HG03097 (cell line): ENCODE measurements around the gene G3BP1.
"Not testable (repeated sequence)": the region's sequence is repeated elsewhere in the genome, so short reads cannot be mapped to it uniquely, and the experiment has no call there.

ENCODE experiments used
- ATAC-seq: cut with Tn5 transposase; IDR thresholded peaks from one replicate; pipeline ENCODE4 v1.9.1; 2021; ENCODE audit not compliant: unreplicated experiment, low FRiP score

Gene G3BP1

DNA sequence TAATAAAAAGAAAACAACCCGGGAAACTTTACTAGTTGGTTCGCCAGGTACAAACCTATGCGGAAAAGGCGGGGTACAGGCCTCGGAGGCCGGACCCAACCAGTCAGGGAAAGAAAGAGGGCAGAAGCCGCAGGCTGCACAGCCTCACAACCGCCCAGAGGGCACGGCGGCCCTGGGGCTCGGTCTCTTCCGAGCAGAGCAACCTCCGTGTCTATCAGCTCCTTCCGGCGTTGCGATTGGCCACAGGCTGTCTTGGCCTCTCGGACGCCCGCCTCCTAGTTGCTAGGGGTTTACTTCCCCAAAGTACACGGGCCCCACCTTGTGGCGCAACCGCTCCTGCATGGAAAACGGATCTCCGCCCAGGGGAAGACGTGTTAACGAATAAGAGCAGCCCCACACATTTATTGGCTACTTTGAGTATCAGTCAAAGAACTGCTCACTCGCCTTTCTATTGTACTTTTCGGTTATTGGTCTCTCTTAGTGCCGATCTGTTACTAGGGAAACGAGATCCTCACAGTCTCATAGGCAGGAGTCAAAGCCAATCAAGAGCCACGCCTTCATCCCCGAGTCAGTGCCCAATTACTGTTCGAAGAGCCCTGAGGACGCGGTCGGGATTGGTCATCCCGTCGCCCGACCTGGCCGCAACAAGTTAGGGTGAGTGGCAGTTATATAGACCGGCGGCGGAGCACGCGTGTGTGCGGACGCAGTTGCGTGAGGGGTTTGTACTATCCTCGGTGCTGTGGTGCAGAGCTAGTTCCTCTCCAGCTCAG is at the start of gene G3BP1:
Gene G3BP1, plus strand, starts transcription at position 696 of the 770 bp plus-strand sequence. CDS start 14,667 bp downstream, outside the sequence.
- peak; percentile 87 for ATAC-seq

DNA sequence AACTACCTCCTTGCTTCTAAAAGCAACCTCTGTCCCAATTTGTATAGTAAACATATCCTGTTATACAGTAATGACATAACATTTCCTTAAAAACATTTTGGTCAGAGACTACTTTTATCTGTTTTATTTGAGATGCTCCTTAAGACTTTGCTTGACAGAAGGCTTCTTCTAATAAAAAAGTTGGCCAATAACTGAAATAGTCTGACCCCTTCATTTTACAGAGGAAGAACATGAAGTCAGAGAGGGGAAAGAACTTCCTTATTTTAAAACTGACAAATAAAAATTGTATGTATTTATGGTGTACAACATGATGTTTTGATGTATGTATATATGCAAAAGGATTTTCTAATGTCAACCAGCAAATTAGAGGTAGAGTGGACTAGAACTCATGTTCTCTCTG is 49.2 kb upstream of the G3BP1 start:
- no peak for ATAC-seq

DNA sequence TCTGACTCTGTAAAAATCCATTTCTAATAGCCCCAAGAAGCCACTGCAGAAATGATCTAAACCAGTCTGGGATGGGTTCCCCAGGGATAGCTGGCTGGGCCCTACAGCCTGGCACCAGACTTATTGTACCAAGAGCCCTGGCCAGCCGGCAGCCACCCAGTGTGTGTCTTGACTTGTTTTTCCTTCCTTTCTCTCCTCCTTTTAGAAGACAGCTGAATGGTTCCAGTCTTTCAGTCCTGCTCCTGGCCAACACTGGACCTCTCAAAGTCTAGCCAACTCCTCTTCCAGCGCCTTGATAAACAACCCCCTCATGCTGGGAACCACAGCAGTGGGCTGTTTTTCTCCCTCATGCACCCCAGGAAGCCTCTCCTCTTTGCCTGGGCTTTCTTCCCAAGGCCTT is 47.4 kb upstream of the G3BP1 start:
- no peak for ATAC-seq

DNA sequence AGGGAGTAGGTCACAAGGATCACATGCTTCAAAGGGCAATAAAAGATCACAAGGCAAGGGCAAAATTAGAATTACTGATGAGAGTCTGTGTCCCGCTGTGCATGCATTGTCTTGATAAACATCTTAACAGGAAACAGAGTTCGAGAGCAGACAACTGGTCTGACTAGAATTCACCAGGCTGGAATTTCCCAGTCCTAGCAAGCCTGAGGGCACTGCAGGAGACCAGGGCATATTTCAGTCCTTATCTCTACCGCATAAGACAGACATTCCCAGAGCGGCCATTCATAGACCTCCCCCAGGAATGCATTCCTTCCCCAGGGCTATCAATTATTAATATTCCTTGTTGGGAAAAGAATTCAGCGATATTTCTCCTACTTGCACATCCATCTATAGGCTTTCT is 42.2 kb upstream of the G3BP1 start:
- not testable (repeated sequence) for ATAC-seq

DNA sequence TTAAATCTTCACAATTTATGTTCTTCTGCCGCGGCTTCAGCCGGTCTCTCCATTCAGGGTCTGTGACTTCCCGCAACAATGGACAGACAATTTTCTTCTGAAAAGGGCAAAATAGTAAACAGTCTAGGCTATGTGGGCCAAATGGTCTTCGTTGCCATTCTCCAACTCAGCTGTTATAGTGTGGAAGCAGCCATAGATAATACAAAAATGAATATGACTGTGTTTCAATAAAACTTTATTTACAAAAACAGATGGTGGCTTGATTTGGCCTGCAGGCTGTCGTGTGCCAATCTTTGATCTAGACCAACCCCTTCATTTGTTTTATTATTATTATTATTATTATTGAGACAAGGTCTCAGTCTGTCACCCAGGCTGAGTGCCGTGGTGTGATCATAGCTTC is 41.4 kb upstream of the G3BP1 start:
- ATAC-seq = no peak

DNA sequence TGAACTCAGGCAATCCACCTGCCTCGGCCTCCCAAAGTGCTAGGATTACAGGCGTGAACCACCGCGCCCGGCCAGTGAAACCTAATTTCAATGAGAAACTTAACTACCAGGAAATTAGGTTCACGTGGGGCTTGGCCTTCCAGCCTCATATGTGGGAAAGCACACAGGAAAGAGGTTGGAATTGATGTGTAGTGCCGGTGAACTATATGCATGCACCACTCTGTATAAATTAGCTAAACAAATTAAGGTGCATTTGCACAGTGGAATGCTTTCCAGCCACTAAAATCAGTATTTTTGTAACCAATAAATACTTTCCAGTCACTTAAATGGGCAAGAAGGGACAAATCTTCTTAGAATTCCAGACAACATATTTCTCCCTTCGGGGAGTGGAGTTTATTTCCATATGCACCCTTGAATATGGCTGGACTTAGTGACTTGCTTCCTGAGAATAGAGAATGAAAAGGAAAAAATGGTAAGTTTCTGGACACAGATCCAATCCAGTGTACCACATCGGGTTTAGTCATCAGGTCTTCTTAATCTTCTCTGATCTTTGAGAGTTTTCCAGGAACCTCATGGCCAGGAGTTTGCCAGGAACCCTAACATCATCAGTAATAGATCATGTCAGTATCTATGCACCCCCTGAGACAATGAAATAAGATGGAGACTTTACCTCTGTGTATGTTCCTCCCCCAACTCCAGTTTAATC is 38.2 kb upstream of the G3BP1 start:
- ATAC-seq = no peak

DNA sequence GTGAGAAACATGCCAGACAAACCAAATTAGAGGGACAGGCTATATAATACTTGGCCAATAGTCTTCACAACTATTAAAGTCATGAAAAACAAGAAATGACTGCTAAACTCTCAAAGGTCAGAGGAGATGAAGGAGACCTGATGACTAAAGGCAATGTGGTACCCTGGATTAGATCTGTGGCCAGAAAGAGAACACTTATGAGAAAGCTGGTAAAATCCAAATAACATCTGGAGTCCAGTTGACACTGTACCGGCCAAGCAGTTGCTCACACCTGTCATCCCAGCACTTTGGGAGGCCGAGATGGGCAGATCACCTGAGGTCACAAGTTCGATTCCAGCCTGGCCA is 37.7 kb upstream of the G3BP1 start:
- no peak for ATAC-seq

DNA sequence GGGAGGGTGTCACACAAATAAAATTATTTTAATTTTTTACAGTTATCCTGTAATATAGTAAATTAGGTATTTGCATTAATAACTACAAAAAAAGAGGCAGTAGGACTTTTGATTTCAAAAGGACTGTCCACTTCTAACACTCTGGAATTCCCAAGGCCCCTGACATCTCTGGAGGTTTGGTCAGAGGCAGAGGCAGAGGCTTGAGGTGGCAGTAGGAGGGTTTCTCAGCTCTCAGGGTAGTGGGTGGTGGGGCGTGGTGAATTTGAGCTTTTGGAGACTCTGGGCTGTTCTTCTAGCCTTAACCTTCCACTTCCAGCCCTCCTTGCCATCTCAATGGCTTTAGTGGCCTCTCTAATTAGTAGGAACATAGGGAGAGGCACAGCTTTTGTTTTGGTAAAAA is 36.1 kb upstream of the G3BP1 start:
- ATAC-seq = no peak

DNA sequence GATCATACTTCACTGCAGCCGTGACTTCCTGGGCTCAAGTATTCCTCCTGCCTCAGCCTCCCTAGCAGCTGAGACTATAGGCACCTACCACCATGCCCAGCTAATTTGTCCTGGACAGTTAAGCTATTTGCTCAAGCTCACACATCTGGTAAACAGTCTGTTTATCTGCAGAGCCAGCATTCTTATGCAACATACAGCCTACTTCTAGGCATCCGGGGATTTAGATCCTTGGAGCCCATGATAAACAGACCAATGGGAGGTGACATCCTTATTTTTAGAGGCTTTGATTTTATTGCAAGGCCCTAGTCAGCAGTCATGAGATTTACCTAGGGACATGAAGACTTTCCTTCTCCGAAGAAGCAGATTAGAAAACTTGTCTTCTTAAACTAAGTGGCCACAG is 34.3 kb upstream of the G3BP1 start:
- ATAC-seq = no peak

DNA sequence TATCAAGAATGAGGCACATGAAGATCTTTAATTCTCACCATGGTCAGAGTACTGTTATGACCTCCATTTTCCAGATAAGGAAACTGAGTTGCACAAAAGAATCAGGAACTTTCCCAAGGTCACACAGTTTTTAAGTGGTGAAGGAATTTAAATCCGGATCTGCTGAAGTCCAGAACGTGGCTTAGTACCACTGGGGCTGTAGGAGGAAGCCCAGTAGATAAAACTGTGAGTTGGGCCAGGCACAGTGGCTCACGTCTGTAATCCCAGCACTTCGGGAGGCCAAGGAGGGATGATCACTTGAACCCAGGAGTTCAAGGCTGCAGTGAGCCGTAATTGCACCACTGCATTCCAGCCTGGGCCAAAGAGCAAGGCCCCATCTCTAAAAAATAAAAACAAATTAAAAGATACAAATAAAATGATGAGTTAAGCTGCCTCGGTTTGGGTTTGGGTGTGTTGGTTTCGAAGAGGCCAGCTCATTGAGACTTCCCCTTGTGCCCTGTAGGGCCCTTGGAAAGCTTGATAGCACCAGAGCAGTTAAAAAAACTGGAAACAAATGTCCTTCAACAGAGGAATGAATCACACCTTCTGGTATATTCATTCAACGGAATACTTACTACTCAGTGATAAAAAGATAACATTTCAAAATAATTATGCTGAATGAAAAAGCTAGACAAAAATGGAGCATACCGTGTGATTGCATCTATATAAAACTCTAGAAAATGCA is 33.5 kb upstream of the G3BP1 start:
- no peak for ATAC-seq

DNA sequence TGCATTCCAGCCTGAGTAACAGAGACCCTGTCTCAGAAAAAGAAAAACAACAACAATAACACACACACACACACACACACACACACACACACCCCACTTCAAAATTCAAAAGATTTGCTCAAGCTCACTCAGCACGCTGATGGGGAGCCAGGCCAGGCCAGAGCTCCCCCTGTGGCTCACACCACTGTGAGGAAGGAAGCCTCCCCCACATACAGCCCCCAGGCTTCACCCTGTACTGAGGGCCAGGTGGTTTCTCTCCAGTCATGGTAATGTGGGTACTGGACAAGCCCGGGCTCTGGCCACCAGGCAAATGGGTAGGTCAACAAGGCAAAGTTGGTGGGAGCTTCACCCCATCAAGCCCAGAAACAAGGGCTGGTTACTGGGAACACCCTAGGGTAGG is 32.4 kb upstream of the G3BP1 start:
- no peak for ATAC-seq

DNA sequence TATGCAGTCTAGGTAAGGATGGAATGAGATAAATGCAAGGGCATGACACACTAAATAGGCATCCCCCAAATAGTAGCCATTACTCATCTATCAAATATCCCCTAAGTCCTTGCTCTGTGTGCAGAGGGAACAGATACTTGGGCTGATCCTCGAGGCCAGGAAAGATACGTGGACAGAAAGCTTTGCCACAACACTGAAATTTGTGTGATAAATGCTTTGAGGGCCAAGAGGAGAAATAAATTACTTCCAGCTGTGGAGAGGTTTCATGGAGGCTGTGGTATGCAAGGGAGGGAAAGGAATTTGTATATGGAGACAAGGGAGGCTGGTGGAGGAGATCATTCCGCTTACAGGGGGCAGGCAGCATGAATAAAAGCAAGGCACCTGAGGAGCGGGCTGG is 31.8 kb upstream of the G3BP1 start:
- no peak for ATAC-seq

DNA sequence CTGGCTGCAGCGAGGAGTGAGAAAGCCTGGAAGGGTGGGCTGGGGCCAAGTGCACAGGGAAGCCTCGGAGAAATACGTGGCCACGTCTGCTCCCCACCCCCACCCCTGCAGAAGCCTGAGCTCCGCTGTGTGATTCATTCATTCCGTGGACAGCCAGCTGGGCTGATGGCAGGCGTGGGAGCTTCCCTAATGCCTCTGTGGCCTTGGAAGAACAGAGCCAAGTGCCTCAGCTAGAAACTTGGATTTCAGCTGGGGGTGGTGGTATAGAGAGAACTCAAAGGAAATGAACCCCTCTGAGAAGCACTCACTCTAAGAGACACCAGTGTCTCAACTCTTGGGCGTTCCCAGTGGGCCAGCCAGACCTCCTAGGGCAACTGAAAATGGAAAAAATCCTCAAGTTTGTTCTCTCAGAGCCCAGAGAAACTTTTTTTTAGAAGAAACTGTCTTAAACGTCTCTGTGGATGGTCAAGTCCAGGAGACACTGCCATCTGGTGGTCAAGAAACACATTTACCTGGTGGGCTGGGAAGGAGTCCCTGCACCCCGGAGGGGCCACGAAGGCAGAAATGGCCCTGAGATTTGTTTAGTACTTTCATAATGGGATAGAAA is 31.3 kb upstream of the G3BP1 start:
- ATAC-seq = peak; percentile 41

DNA sequence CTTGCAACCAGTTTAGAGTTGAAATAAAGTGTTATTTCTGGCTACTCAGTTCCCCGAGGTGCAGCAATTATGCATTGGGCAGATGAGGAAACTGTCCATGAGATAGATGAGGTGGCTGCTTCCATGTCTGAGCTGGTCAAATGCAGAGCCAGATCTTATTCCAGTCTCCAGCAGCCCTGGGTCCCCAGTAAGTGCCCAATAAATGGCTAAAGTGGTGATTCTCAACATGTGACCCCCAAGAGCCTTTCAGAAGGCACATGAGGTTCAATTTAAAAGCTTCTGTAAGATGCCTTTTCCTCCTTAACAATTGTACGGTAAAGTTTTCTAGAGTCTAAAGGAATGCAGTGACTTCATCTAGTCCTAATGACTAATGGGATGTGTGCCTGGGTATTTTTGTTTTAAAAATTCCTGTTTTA is 30.8 kb upstream of the G3BP1 start:
- ATAC-seq = no peak

DNA sequence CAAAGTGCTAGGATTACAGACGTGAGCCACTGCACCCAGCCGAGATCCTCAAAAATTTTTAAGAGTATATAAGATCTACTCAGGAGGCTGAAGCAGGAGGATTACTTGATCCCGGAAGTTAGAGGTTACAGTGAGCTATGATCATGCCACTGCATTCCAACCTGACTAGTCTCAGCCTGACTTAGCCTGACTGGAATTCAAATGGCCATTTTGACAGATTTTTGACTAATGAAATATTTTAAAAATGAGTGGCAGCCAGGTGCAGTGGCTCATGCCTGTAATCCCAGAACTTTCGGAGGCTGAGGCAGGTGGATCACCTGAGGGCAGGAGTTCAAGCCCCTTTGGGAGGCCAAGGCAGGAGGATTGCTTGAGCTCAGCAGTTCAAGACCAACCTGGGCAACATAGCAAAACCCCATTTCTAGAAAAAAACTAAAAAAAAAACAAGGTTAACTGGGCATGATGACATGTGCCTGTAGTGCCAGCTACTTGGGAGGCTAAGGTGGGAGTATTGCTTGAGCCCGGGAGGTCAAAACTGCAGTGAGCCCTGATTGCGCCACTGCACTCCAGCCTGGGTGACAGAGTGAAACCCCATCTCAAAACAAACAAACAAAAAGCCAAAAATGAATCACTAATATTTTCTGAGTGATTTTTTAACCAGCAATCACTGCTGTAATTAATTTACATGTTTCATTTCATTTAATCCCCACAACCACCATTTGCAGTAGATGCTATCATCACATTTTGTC is 29.9 kb upstream of the G3BP1 start:
- ATAC-seq = no peak

DNA sequence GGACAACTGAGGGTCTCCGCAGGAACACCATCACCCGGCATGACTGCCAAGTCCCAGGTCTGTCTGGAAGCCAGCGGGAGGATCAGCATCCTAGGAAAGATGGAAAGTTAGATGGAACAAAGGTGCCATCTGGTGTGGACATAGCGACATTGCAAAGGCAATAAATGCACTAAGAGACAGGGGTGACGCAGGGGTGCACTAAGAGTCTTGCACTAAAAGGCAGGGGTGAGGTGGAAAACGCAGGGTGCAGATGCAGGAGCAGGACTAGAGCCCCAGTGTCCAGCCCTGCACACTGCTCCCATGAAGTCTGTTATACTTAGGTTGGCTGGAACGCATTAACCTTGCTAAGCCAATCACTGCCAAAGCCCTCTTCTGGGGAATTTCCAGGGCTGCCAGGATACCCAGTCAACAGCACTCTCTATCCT is 28.9 kb upstream of the G3BP1 start:
- ATAC-seq = no peak

DNA sequence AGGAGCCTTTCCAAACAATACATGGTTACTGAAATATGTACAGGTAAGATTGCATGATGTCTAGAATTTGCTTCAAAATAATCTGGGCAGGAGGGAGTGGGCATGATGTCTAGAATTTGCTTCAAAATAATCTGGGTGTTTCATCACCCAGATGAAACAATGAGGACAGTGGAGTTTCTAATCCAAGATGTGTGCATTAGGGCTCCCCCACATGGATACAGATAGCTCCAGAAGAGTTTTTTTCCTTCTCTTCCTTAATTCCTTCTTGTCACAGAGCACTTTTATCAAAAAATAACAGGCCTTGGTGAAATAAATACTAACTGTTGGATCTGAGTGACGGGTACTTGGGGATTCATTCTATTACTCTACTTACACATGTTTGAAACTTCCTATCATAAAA is 28.2 kb upstream of the G3BP1 start:
- no peak for ATAC-seq

DNA sequence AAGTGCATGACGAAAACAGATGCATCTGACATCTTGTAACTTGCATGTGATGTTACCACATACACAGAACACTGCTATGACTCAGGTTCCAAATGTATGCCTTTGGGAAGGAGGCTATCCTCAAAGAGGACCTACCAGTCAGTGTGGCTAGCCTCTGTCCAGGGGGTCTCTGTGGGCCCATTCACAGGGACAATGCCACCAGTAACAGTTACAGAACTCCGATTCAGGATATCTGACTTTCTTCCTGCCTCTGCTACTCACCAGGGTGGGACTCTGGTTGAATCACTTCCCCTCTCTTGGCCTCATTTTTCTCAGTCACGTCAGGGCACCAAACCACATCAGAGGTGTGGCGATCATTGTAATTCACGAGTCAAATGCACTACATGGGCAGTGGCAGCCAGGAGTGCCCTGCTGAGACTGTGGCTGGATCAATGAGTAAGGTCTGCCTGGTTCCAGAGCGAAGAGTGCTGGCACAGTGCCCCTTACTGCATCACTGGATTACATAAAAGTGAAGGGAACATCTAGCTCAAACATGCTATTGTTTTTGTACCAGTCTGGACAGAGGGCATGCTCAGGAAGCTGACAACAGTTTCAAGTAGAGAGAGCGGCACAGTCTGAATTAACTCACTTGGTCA is 26.6 kb upstream of the G3BP1 start:
- ATAC-seq = peak; percentile 45

DNA sequence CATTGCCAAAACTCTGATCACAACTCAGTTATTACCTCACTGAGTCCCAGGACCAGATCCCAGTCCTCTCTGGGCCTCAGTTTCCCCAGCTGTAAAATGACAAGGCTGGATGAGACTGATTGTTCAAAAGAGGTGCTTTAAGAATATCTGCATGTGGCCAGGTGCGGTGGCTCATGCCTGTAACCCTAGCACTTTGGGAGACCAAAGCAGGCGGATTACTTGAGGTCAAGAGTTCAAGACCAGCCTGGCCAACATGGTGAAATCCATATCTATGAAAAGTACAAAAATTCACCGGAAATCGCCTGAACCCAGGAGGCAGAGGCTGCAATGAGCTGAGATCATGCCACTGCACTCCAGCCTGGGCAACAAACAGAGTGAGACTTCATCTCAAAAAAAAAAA is 21.6 kb upstream of the G3BP1 start:
- no peak for ATAC-seq

DNA sequence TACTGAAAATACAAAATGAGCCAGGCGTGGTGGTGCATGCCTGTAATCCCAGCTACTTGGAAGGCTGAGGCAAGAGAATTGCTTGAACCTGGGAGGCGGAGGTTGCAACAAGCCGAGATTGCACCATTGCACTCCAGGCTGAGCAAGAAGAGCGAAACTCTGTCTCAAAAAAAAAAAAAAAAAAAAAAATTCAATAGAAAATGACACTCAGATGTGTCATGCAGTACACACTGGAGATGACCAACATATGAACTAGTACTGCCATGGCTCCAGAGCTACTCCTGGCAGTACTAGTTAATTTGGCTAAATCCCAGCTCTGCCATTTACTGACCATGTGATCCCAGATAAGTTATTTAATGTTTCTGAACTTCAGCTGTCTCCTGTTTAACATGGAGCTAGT is 20.7 kb upstream of the G3BP1 start:
- ATAC-seq = no peak
